ENCODE measurements around the gene PPM1L.

PPM1L gene

DNA sequence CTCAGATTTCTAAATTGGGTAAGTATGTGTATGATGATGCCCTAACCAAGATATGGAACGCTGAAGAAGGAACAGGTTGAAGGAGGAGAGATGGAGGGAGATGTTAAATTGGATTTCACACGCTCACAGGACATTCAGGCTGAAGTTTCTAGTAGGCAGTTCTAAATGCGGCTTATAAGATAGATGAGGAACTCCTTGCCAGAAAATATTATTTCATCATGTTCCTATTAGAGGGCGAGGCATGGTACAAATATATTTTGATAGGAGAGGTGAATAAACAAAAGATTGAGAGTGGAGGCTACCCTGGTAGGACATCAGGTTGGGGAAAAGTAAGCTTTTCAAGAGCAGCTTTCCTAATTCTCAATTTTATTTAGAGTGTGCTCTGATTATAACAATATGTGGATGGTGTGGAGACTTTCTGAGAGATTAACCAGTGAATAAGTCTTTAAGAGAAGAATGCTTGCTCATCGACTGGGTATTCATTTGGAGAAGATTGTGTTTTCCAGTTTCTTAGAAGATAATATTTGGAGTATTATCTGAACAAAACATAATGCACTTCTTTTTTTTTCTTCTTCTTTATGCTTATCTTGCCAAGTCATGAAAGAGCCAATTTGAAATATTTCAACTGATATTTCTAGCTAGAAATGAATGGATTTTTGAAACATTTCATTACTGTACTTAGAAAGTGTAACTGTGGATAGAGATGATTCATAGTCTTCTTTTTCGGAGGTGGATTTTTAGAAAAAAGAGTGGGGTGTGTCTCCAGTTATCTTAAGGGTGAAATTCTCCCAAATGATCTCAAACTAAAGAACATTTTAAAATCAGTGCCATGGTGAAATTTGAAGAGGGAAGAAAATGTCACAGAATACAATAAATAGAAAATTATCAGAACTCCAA, 260.6 kb downstream of the PPM1L start:
- TF ChIP-seq, protein P1, sequence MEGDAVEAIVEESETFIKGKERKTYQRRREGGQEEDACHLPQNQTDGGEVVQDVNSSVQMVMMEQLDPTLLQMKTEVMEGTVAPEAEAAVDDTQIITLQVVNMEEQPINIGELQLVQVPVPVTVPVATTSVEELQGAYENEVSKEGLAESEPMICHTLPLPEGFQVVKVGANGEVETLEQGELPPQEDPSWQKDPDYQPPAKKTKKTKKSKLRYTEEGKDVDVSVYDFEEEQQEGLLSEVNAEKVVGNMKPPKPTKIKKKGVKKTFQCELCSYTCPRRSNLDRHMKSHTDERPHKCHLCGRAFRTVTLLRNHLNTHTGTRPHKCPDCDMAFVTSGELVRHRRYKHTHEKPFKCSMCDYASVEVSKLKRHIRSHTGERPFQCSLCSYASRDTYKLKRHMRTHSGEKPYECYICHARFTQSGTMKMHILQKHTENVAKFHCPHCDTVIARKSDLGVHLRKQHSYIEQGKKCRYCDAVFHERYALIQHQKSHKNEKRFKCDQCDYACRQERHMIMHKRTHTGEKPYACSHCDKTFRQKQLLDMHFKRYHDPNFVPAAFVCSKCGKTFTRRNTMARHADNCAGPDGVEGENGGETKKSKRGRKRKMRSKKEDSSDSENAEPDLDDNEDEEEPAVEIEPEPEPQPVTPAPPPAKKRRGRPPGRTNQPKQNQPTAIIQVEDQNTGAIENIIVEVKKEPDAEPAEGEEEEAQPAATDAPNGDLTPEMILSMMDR (IDR thresholded peaks at IDR 0.05; ENCODE audit: extremely low read depth, insufficient read depth, missing control alignments) = no peak
- in situ Hi-C loops (cut with MboI; ENCODE audit: low pct_unique_long_range_greater_than_20kb, low sequenced_read_pairs, unreplicated experiment) = no loop called here
- no peak for DNase-seq (ENCODE audit: low spot score)

- DNase-seq (ENCODE audit: low spot score) = no peak
- TF ChIP-seq, protein P1 (IDR thresholded peaks at IDR 0.05; ENCODE audit: extremely low read depth, insufficient read depth, missing control alignments) = no peak
- in situ Hi-C loops (cut with MboI; ENCODE audit: low pct_unique_long_range_greater_than_20kb, low sequenced_read_pairs, unreplicated experiment) = no loop called here
Observed at GRCh38 chr3:161017971-161018370, 261.9 kb downstream of the PPM1L start.

- in situ Hi-C loops (cut with MboI; ENCODE audit: low pct_unique_long_range_greater_than_20kb, low sequenced_read_pairs, unreplicated experiment) = no loop called here
- no peak for DNase-seq (ENCODE audit: low spot score)
- TF ChIP-seq, protein P1 (IDR thresholded peaks at IDR 0.05; ENCODE audit: extremely low read depth, insufficient read depth, missing control alignments) = no peak
Observed at GRCh38 chr3:161020256-161020655, 264.2 kb downstream of the PPM1L start.

DNA sequence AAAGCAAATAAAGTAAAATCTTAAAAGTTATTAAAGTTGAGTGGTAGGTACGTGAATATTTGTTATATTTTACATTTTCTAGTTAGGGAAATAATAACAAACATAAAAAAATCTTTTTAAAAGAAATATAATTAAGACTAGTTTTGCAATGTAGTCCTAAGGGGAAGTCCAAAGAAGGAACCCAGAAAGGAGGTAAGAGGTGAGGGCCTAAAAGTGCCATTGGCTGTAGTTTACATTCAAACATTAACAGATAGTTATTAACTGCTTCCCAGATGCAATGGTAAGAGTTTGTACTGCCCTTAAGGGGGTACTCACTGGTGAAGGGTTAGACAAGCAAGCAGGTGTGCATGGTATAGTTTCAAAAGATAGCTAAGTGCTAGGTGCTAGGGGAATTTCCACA, 269.9 kb downstream of the PPM1L start:
- TF ChIP-seq, protein P1 (IDR thresholded peaks at IDR 0.05; ENCODE audit: extremely low read depth, insufficient read depth, missing control alignments) = no peak
- in situ Hi-C loops (cut with MboI; ENCODE audit: low pct_unique_long_range_greater_than_20kb, low sequenced_read_pairs, unreplicated experiment) = no loop called here
- no peak for DNase-seq (ENCODE audit: low spot score)

GRCh38 chr3:161026612-161027510, 270.8 kb downstream of the PPM1L start:
- DNase-seq (ENCODE audit: low spot score) = no peak
- TF ChIP-seq, protein P1 (IDR thresholded peaks at IDR 0.05; ENCODE audit: extremely low read depth, insufficient read depth, missing control alignments) = no peak
- in situ Hi-C loops (cut with MboI; ENCODE audit: low pct_unique_long_range_greater_than_20kb, low sequenced_read_pairs, unreplicated experiment) = no loop called here

DNA sequence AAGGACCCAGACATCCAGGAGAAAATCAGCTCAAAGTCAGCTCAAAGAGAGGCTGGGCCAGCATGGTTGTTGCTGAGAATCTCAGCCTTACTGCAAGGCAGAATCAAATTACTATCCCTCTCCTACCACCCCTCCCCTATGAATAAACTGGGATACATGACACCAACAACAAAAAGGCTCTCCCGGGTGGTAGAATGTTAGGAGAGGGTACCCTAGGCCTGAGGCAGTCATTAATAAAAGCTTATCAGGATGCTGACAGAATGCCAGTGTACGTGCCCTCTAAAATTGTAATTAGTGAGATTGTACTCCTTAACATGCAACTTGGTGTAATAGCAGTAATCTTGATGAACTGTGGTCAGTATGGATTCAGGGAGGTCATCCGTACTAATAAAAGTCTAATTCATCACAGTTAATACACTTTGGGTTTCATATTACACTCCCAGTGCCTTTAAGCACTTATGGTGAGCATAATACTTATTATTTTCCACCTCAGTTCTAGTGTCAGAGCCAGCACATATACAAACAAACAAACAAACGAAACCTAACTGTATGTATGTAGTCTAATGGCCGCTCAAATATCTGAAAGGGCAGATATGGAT, 272.6 kb downstream of the PPM1L start:
- in situ Hi-C loops (cut with MboI; ENCODE audit: low pct_unique_long_range_greater_than_20kb, low sequenced_read_pairs, unreplicated experiment) = no loop called here
- DNase-seq (ENCODE audit: low spot score) = no peak
- TF ChIP-seq, protein P1 (IDR thresholded peaks at IDR 0.05; ENCODE audit: extremely low read depth, insufficient read depth, missing control alignments) = no peak
